K562 (cell line): ENCODE results near the gene KLK13. TPM values are rescaled to one million over a fixed set of nuclear protein-coding genes. Genes with fewer than 3 reads are reported as not detected.

Source experiments
- ARID2 ChIP-seq: fragments of 450-650 bp; IDR thresholded peaks from 2 replicates; pipeline ENCODE4 v1.6.1; 2017; ENCODE audit warnings: antibody characterized with exemption, mild to moderate bottlenecking
- CBX8 ChIP-seq: fragments of 200-600 bp; sonication (generic); IDR thresholded peaks from 2 replicates; pipeline ENCODE4 v1.6.1; 2012; ENCODE audit warnings: borderline replicate concordance, mixed run types, low read depth, mild to moderate bottlenecking, moderate library complexity, mixed read lengths, low read length, control low read depth, inconsistent platforms; ENCODE audit not compliant: poor library complexity, severe bottlenecking; ENCODE audit errors: extremely low read depth
- DDX20 ChIP-seq: fragments of 450-650 bp; IDR thresholded peaks from 2 replicates; pipeline ENCODE4 v1.6.1; 2016; ENCODE audit warnings: missing genetic modification characterization, low read depth, mild to moderate bottlenecking, missing compliant biosample characterization, moderate library complexity
- GABPA ChIP-seq: fragments of 200-800 bp; sonication (Bioruptor generic); conservative IDR thresholded peaks from 2 replicates; pipeline ENCODE4 v1.6.1; 2016; ENCODE audit warnings: low read depth, missing genetic modification characterization, missing compliant biosample characterization
- GATAD2B ChIP-seq: fragments of 450-650 bp; IDR thresholded peaks from 2 replicates; pipeline ENCODE4 v1.6.1; 2017; ENCODE audit warnings: mild to moderate bottlenecking, borderline replicate concordance
- HDAC1 ChIP-seq, 2 experiments: fragments of 450-650 bp; IDR thresholded peaks; 2 replicates each; pipeline ENCODE4 v1.6.1; 2016 to 2017; ENCODE audit warnings: inconsistent platforms in 1 of 2, mild to moderate bottlenecking in 1 of 2, moderate library complexity in 1 of 2
- MYBL2 ChIP-seq, 2 experiments: fragments of 450-650 bp in 1 of 2; sonication (generic) in 1 of 2; formaldehyde crosslinking in 1 of 2; IDR thresholded peaks; 2 replicates each; pipeline versions ENCODE4 v1.6.1 to v1.8.1; 2017 to 2022; ENCODE audit warnings: borderline replicate concordance in 1 of 2, inconsistent platforms in 1 of 2, low read depth in 1 of 2, mild to moderate bottlenecking in 1 of 2, missing genetic modification reagents in 1 of 2, moderate library complexity in 1 of 2
- NCOA1 ChIP-seq: fragments of 450-650 bp; IDR thresholded peaks from 2 replicates; pipeline ENCODE4 v1.6.1; 2016; ENCODE audit warnings: low read depth
- NELFE ChIP-seq: IDR thresholded peaks from 2 replicates; pipeline ENCODE4 v1.6.1; 2011; ENCODE audit warnings: mild to moderate bottlenecking; ENCODE audit not compliant: insufficient read depth, insufficient read length
- NEUROD1 ChIP-seq: fragments of 150-350 bp; IDR thresholded peaks from 2 replicates; pipeline ENCODE4 v1.6.1; 2014; ENCODE audit warnings: borderline replicate concordance, low read length, low read depth; ENCODE audit not compliant: partially characterized antibody
- PCBP1 ChIP-seq: fragments of 200-400 bp; formaldehyde crosslinking; IDR thresholded peaks from 2 replicates; pipeline ENCODE4 v1.6.1; 2018; ENCODE audit warnings: mild to moderate bottlenecking, low read depth, low read length; ENCODE audit not compliant: poor library complexity, severe bottlenecking
- PPARD ChIP-seq: fragments of 250-450 bp; sonication (Bioruptor Pico); IDR thresholded peaks from 2 replicates; pipeline ENCODE4 v1.8.0; 2022; ENCODE audit warnings: inconsistent platforms, mild to moderate bottlenecking, moderate library complexity
- RBM34 ChIP-seq: fragments of 200-400 bp; formaldehyde crosslinking; IDR thresholded peaks from 2 replicates; pipeline ENCODE4 v1.6.1; 2018; ENCODE audit warnings: low read length, borderline replicate concordance; ENCODE audit not compliant: insufficient read depth
- SREBF1 ChIP-seq: fragments of 150-350 bp; IDR thresholded peaks from 2 replicates; pipeline ENCODE4 v1.6.1; 2014; ENCODE audit warnings: antibody characterized with exemption, low read depth, low read length, borderline replicate concordance
- SRSF1 ChIP-seq: fragments of 200-400 bp; formaldehyde crosslinking; IDR thresholded peaks from 2 replicates; pipeline ENCODE4 v1.6.1; 2017; ENCODE audit warnings: mild to moderate bottlenecking, low read depth, low read length, moderate library complexity
- TCF3 ChIP-seq: sonication (generic); formaldehyde crosslinking; IDR thresholded peaks from 2 replicates; pipeline ENCODE4 v1.4.0; 2020; ENCODE audit warnings: mild to moderate bottlenecking, missing genetic modification reagents
- TRIM24 ChIP-seq, 2 experiments: fragments of 450-650 bp; IDR thresholded peaks; 2 replicates each; pipeline ENCODE4 v1.6.1; 2016
- XRCC4 ChIP-seq: IDR thresholded peaks from one replicate; pipeline ENCODE4 v1.6.1; 2011; ENCODE audit not compliant: insufficient read depth, insufficient read length; ENCODE audit errors: extremely low read depth
- ZC3H8 ChIP-seq: fragments of 450-650 bp; IDR thresholded peaks from 2 replicates; pipeline ENCODE4 v1.6.1; 2017
- ZNF584 ChIP-seq: fragments of 200-800 bp; sonication (Bioruptor generic); IDR thresholded peaks from 2 replicates; pipeline ENCODE4 v1.6.1; 2016; ENCODE audit warnings: low read depth, mild to moderate bottlenecking, missing genetic modification characterization, missing compliant biosample characterization
- polyA plus RNA-seq, 8 experiments: library from polyadenylated mRNA; depleted of rRNA in 4 of 8; stranded (reverse) in 5 of 8; unstranded in 3 of 8; fragments of >200 nt; fragmentation: Nextera tagmentation in 2 of 8; fragmentation: Illumina TruSeq in 1 of 8; extraction: Ambion mirVana in 2 of 8; extraction: Trizol in 1 of 8; gene quantifications; 2 replicates each; pipeline versions ENCODE4 v1.2.1 to v1.2.3, GENCODE V29; 2011 to 2014; ENCODE audit warnings: inconsistent platforms in 1 of 8, missing spikeins in 1 of 8
- total RNA-seq, 7 experiments: library from RNA; depleted of rRNA in 6 of 7; stranded (reverse); fragments of >200 nt in 6 of 7; fragmentation: Illumina TruSeq in 2 of 7; extraction: Trizol in 2 of 7; gene quantifications; 2 replicates each; pipeline versions ENCODE4 v1.2.1 to v1.2.3, GENCODE V29; 2011 to 2021; ENCODE audit warnings: low replicate concordance in 1 of 7
- TF ChIP-seq, protein P1 (sequence below): fragments of 450-650 bp; conservative IDR thresholded peaks from 2 replicates; pipeline ENCODE4 v1.6.1; 2016; ENCODE audit warnings: missing genetic modification characterization, low read depth, mild to moderate bottlenecking, control low read depth, missing compliant biosample characterization
- TF ChIP-seq, protein P2 (sequence below), 2 experiments: IDR thresholded peaks; 2 replicates each; pipeline ENCODE4 v1.6.1; 2012; ENCODE audit warnings: improper control_type of control experiment in 2 of 2, low read depth in 2 of 2, low read length in 2 of 2, borderline replicate concordance in 1 of 2
- TF ChIP-seq, protein P3 (sequence below): fragments of 450-650 bp; formaldehyde crosslinking; IDR thresholded peaks from 2 replicates; pipeline ENCODE4 v1.4.0; 2020; ENCODE audit warnings: mild to moderate bottlenecking

KLK13 gene
- total and polyA plus RNA-seq, 9 of the 15 experiments (the other 6 are each of a cell fraction or from before 2014, with no cell fraction given): 0.72 to 9.0 (median 2.3) TPM

DNA sequence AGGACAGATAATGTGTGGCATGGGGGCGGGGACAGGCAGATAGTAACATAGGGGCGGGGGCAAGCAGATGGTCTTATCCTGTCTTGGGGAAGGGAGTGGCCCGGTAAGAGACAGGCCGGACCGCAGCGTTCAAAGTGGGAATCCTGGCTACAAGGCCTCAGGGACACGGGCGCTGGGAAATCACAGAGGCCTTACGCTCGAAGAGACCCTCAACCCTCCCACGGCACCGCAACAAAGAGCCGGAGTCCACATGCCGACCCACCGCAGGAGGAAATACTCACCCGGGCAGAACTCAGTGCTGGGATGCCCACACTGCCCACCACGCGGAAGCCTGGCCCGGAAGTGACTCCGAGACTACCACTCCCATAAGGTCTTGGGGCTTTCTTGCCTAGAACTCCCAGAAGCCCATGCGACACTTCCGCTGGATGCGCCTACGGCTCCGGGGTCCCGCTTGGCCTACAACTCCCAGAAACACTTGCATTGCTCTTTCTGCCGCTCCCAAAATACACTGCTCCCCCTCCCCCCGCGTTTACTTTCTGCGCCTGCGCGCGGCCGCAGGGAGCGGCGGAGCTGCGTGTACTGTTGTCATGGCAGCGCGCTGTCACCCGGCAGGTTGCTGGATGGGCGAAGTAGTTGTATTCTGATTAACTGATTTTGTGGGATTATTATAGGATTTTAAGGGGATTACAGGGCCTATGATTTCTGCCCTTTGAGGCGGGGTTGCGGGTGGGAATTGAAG is 43.3 kb upstream of the KLK13 start, which contains the start of gene CTU1 (continued):
- TF ChIP-seq, protein P1, sequence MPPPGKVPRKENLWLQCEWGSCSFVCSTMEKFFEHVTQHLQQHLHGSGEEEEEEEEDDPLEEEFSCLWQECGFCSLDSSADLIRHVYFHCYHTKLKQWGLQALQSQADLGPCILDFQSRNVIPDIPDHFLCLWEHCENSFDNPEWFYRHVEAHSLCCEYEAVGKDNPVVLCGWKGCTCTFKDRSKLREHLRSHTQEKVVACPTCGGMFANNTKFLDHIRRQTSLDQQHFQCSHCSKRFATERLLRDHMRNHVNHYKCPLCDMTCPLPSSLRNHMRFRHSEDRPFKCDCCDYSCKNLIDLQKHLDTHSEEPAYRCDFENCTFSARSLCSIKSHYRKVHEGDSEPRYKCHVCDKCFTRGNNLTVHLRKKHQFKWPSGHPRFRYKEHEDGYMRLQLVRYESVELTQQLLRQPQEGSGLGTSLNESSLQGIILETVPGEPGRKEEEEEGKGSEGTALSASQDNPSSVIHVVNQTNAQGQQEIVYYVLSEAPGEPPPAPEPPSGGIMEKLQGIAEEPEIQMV (tag): no peak
- no peak for TF ChIP-seq RBM34
- TF ChIP-seq TRIM24 (IDR thresholded peaks at IDR 0.05): no peak
- TF ChIP-seq ZC3H8: no peak
- no peak for TF ChIP-seq NCOA1
- peak in 1 of 2 experiments; percentile 85; a peak in 2 of 4 replicates for TF ChIP-seq HDAC1 (IDR thresholded peaks at IDR 0.05)
- no peak for TF ChIP-seq PCBP1
- peak; percentile 98 for TF ChIP-seq GABPA
- no peak for TF ChIP-seq XRCC4
- TF ChIP-seq NEUROD1: no peak
- 0 out of 2 replicates have a peak, but pooled peaks have one; percentile 61 for TF ChIP-seq ZNF584
- TF ChIP-seq, protein P2, sequence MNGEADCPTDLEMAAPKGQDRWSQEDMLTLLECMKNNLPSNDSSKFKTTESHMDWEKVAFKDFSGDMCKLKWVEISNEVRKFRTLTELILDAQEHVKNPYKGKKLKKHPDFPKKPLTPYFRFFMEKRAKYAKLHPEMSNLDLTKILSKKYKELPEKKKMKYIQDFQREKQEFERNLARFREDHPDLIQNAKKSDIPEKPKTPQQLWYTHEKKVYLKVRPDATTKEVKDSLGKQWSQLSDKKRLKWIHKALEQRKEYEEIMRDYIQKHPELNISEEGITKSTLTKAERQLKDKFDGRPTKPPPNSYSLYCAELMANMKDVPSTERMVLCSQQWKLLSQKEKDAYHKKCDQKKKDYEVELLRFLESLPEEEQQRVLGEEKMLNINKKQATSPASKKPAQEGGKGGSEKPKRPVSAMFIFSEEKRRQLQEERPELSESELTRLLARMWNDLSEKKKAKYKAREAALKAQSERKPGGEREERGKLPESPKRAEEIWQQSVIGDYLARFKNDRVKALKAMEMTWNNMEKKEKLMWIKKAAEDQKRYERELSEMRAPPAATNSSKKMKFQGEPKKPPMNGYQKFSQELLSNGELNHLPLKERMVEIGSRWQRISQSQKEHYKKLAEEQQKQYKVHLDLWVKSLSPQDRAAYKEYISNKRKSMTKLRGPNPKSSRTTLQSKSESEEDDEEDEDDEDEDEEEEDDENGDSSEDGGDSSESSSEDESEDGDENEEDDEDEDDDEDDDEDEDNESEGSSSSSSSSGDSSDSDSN (IDR thresholded peaks at IDR 0.05; ENCODE audit: borderline replicate concordance in 1 of 2, low read depth in 2 of 2, low read length in 2 of 2): no peak
- TF ChIP-seq, protein P3, sequence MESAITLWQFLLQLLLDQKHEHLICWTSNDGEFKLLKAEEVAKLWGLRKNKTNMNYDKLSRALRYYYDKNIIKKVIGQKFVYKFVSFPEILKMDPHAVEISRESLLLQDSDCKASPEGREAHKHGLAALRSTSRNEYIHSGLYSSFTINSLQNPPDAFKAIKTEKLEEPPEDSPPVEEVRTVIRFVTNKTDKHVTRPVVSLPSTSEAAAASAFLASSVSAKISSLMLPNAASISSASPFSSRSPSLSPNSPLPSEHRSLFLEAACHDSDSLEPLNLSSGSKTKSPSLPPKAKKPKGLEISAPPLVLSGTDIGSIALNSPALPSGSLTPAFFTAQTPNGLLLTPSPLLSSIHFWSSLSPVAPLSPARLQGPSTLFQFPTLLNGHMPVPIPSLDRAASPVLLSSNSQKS: no peak
- TF ChIP-seq ARID2: no peak
- no peak for TF ChIP-seq MYBL2 (IDR thresholded peaks at IDR 0.05; ENCODE audit: low read depth)
- no peak for TF ChIP-seq MYBL2 (CRISPR knock-in tag; IDR thresholded peaks at IDR 0.05; ENCODE audit: borderline replicate concordance)
- no peak for TF ChIP-seq NELFE
- no peak for TF ChIP-seq CBX8
- TF ChIP-seq DDX20 (tag): no peak
- TF ChIP-seq SREBF1: peak; percentile 32; the same call in 1 of the 2 replicates
- TF ChIP-seq GATAD2B: no peak
- peak; percentile 60; the same call in 1 of the 2 replicates for TF ChIP-seq TCF3 (CRISPR knock-in tag)
- no peak for TF ChIP-seq SRSF1
- TF ChIP-seq PPARD (CRISPR knock-in tag): no peak
